ENCODE measurements around the gene MOB3C.

- no peak for TF ChIP-seq CTCF (IDR thresholded peaks at IDR 0.05)
- TF ChIP-seq POLR2A (IDR thresholded peaks at IDR 0.05), result no peak
Observed at GRCh38 chr1:46612937-46613660, 3.5 kb downstream of the MOB3C start.
